Measurements from ENCODE around the gene GYPC.
"Not testable (repeated sequence)": the region's sequence is repeated elsewhere in the genome, so short reads cannot be mapped to it uniquely, and the experiment has no call there.

The GYPC gene

GRCh38 chr2:126672980-126673605 is 17.1 kb downstream of the GYPC start:
- DNase-seq = no peak

- DNase-seq = no peak
Observed at GRCh38 chr2:126674075-126674744, 18.3 kb downstream of the GYPC start.

GRCh38 chr2:126675637-126676036 is 19.7 kb downstream of the GYPC start:
- DNase-seq = no peak

GRCh38 chr2:126676221-126677175 is 20.5 kb downstream of the GYPC start:
- no peak for DNase-seq

GRCh38 chr2:126677176-126677538 is 21.2 kb downstream of the GYPC start:
- DNase-seq = no peak

- no peak for DNase-seq
Observed at GRCh38 chr2:126678269-126679065, 22.5 kb downstream of the GYPC start.

- no peak for DNase-seq
Observed at GRCh38 chr2:126679094-126679713, 23.2 kb downstream of the GYPC start.

GRCh38 chr2:126681505-126681904 is 25.5 kb downstream of the GYPC start:
- DNase-seq = no peak

- no peak for DNase-seq
Observed at GRCh38 chr2:126685629-126686028, 29.7 kb downstream of the GYPC start.

GRCh38 chr2:126686286-126686685 is 30.3 kb downstream of the GYPC start:
- DNase-seq = no peak

- no peak for DNase-seq
Observed at GRCh38 chr2:126686841-126687485, 31.0 kb downstream of the GYPC start.

GRCh38 chr2:126687503-126687902 is 31.5 kb downstream of the GYPC start:
- DNase-seq = no peak

GRCh38 chr2:126688594-126688993 is 32.6 kb downstream of the GYPC start:
- not testable (repeated sequence) for DNase-seq

GRCh38 chr2:126692241-126692640 is 36.3 kb downstream of the GYPC start:
- not testable (repeated sequence) for DNase-seq

- not testable (repeated sequence) for DNase-seq
Observed at GRCh38 chr2:126692934-126693592, 37.1 kb downstream of the GYPC start.

GRCh38 chr2:126696644-126697520 is 40.9 kb downstream of the GYPC start:
- DNase-seq = no peak

- no peak for DNase-seq
Observed at GRCh38 chr2:126698376-126698775, 42.4 kb downstream of the GYPC start.

GRCh38 chr2:126699018-126699417 is 43.1 kb downstream of the GYPC start:
- DNase-seq = no peak

- DNase-seq = no peak
Observed at GRCh38 chr2:126699716-126700581, 44.0 kb downstream of the GYPC start.

All from inflammatory macrophage treated with lipopolysaccharide for 4 hours (primary cell).